ENCODE measurements around the gene ARHGEF26. TPM values are rescaled to one million over a fixed set of nuclear protein-coding genes. Genes with fewer than 3 reads are reported as not detected.

ARHGEF26 gene
- total RNA-seq, 1 experiment from 2014 or later: 5.4 TPM

Other genes with a start within 250 kb of the ARHGEF26 start
- gene DHX36, start 203.1 kb downstream of the ARHGEF26 start, total RNA-seq (2014; rRNA removed; shearing (Covaris generic)): 48.0 and 57.8 TPM in 2 replicates

Measured in H7 (cell line).